ENCODE measurements around the gene IPO5. TPM values are rescaled to one million over a fixed set of nuclear protein-coding genes. Genes with fewer than 3 reads are reported as not detected.

Gene IPO5
- 100 to 1,000 TPM in 1 of 4 donors, 10 to 100 TPM in 2, 1 to 10 TPM in 1; 8.7 to 104 (median 30.7) TPM for polyA plus RNA-seq
- long read RNA-seq, donor 1 = 0 reads
- long read RNA-seq, donor 2, partial matches to known transcripts = 0 of 4 reads
- long read RNA-seq, donor 2, other reads (novel, unspliced or antisense) = 0 of 4 reads
- long read RNA-seq, donor 3, partial matches to known transcripts = 32 of 34 reads
- long read RNA-seq, donor 3, other reads (novel, unspliced or antisense) = 0 of 34 reads
- long read RNA-seq, donor 4 = 0 reads
- long read RNA-seq, donor 5 = 0 reads
- long read RNA-seq, donor 6, transcript IPO5-222 (26 exons, 3,419 nt) = major isoform, 6 of 26 reads
- long read RNA-seq, donor 6, partial matches to known transcripts = 19 of 26 reads
- long read RNA-seq, donor 6, other reads (novel, unspliced or antisense) = 0 of 26 reads
- long read RNA-seq, donor 7 = 0 reads
- long read RNA-seq, donor 8, partial matches to known transcripts = 0 of 3 reads
- long read RNA-seq, donor 8, other reads (novel, unspliced or antisense) = 0 of 3 reads
- long read RNA-seq, donor 9, partial matches to known transcripts = 0 of 2 reads
- long read RNA-seq, donor 9, other reads (novel, unspliced or antisense) = 0 of 2 reads
- long read RNA-seq, donor 10, transcript IPO5-222 (26 exons, 3,419 nt) = major isoform, 9 of 29 reads
- long read RNA-seq, donor 10, partial matches to known transcripts = 20 of 29 reads
- long read RNA-seq, donor 10, other reads (novel, unspliced or antisense) = 0 of 29 reads

DNA sequence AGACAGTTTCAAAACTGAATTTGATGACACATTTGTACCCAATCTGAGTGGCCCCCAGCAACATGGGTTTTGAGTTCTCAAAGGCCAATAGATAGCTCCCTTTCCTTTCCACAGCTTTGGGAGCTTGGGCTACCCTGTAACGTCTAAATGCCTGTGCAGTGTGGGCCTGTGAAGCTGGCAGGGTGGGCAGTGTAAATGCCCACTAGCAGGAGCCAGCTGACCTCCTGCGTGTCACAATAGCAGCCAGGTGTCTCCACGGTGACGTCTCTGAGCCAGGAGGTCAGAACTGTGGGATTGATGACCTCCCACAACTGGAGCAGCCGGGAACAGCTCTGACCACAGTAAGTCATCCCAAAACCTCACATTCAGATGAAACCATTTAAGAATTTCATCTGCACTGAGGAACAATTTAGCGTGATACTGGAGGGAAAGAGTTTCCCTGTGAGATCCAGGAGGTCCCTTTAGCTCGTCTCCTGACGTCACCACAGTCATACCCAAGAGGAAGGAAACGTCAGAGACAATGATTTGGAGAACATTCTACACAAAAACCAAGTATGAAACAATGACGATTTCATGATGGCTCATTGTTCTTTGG, at the start of gene IPO5:
IPO5 (plus strand) TSS at position 300 of the 595 bp plus-strand sequence. CDS start 23,022 bp downstream, outside the sequence.
- FAIRE-seq = no peak
- no peaks in the 10 kb centered on the region for H3K36me3 ChIP-seq (ENCODE audit: control insufficient read depth in 3 of 3, insufficient read depth in 2 of 3, low read depth in 1 of 3, low read length in 3 of 3)
- WGBS, 3 donors = 78 to 83% (median 79%) methylated on average over 10 of the region's 10 CpGs

DNA sequence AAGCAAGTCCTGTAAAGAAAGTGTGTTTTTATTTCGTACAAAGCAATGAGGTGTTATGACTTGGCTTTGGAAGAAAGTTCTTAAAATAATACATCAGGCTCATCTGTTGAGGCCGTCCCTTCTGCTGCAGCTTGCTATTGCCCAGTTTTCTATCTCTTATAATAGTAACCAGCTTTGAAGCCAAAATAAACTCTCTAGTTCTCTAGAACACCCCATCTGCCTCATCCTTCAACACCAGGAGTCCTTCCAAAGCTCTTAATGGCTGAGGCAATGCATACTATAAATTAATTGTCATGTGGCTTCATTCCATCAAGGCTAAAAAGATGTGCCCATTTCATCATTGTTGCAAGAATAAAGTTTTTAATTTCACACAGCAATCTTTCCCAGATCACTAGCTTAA, 49.4 kb upstream of the IPO5 start:
- H3K9me3 ChIP-seq (ENCODE audit: control insufficient read depth in 2 of 2, insufficient read depth in 1 of 2, low read depth in 1 of 2, low read length in 1 of 2) = no peaks in the 10 kb centered on the region
- no peaks in the 10 kb centered on the region for H3K27me3 ChIP-seq (ENCODE audit: control insufficient read depth in 3 of 3, insufficient read depth in 3 of 3, low read length in 3 of 3)
- DNase-seq (no peak), FAIRE-seq (no peak)
- H3K4me1 ChIP-seq (ENCODE audit: control insufficient read depth in 3 of 3, insufficient read depth in 2 of 3, low read depth in 1 of 3, low read length in 2 of 3) = no peaks in the 10 kb centered on the region
- no peak overlapping the region for H3K27ac ChIP-seq (ENCODE audit: low read depth in 1 of 3, low read length in 2 of 3)
- no peaks in the 10 kb centered on the region for H3K36me3 ChIP-seq (ENCODE audit: control insufficient read depth in 3 of 3, insufficient read depth in 2 of 3, low read depth in 1 of 3, low read length in 3 of 3)
- WGBS, 3 donors = 66 to 85% (median 79%) methylated on average over 2 of the region's 2 CpGs
- H3K4me3 ChIP-seq (ENCODE audit: low read depth in 1 of 3, low read length in 3 of 3) = no peak overlapping the region

More for the DNA sequence above, at the start of gene IPO5:
- DNase-seq = no peak
- H3K27ac ChIP-seq (ENCODE audit: low read depth in 1 of 3, low read length in 2 of 3) = no peak within 1 kb of the TSS
- H3K4me3 ChIP-seq (ENCODE audit: low read depth in 1 of 3, low read length in 3 of 3) = no peak within 1 kb of the TSS
- H3K9me3 ChIP-seq (ENCODE audit: control insufficient read depth in 2 of 2, insufficient read depth in 1 of 2, low read depth in 1 of 2, low read length in 1 of 2) = no peaks in the 10 kb centered on the region
- no peaks in the 10 kb centered on the region for H3K27me3 ChIP-seq (ENCODE audit: control insufficient read depth in 3 of 3, insufficient read depth in 3 of 3, low read length in 3 of 3)
- no peaks in the 10 kb centered on the region for H3K4me1 ChIP-seq (ENCODE audit: control insufficient read depth in 3 of 3, insufficient read depth in 2 of 3, low read depth in 1 of 3, low read length in 2 of 3)

GRCh38 chr13:97905517-97905916, 48.0 kb upstream of the IPO5 start:
- no peaks in the 10 kb centered on the region for H3K27me3 ChIP-seq (ENCODE audit: control insufficient read depth in 3 of 3, insufficient read depth in 3 of 3, low read length in 3 of 3)
- no peak for FAIRE-seq
- 71 to 96% (median 80%) methylated on average over 1 of the region's 1 CpG for WGBS, 3 donors
- no peaks in the 10 kb centered on the region for H3K4me1 ChIP-seq (ENCODE audit: control insufficient read depth in 3 of 3, insufficient read depth in 2 of 3, low read depth in 1 of 3, low read length in 2 of 3)
- H3K36me3 ChIP-seq (ENCODE audit: control insufficient read depth in 3 of 3, insufficient read depth in 2 of 3, low read depth in 1 of 3, low read length in 3 of 3) = no peaks in the 10 kb centered on the region
- no peaks in the 10 kb centered on the region for H3K9me3 ChIP-seq (ENCODE audit: control insufficient read depth in 2 of 2, insufficient read depth in 1 of 2, low read depth in 1 of 2, low read length in 1 of 2)
- DNase-seq = no peak
- H3K4me3 ChIP-seq (ENCODE audit: low read depth in 1 of 3, low read length in 3 of 3) = no peak overlapping the region
- H3K27ac ChIP-seq (ENCODE audit: low read depth in 1 of 3, low read length in 2 of 3) = no peak overlapping the region

- no peak for FAIRE-seq
- H3K4me1 ChIP-seq (ENCODE audit: control insufficient read depth in 3 of 3, insufficient read depth in 2 of 3, low read depth in 1 of 3, low read length in 2 of 3) = no peaks in the 10 kb centered on the region
- H3K36me3 ChIP-seq (ENCODE audit: control insufficient read depth in 3 of 3, insufficient read depth in 2 of 3, low read depth in 1 of 3, low read length in 3 of 3) = no peaks in the 10 kb centered on the region
- H3K27me3 ChIP-seq (ENCODE audit: control insufficient read depth in 3 of 3, insufficient read depth in 3 of 3, low read length in 3 of 3) = no peaks in the 10 kb centered on the region
- WGBS, 3 donors = 49 to 57% (median 54%) methylated on average over 7 of the region's 7 CpGs
- DNase-seq = peak; percentile 5 to 15
- no peak overlapping the region for H3K4me3 ChIP-seq (ENCODE audit: low read depth in 1 of 3, low read length in 3 of 3)
- no peaks in the 10 kb centered on the region for H3K9me3 ChIP-seq (ENCODE audit: control insufficient read depth in 2 of 2, insufficient read depth in 1 of 2, low read depth in 1 of 2, low read length in 1 of 2)
- H3K27ac ChIP-seq (ENCODE audit: low read depth in 1 of 3, low read length in 2 of 3) = no peak overlapping the region
Observed at GRCh38 chr13:97911311-97912138, 42.0 kb upstream of the IPO5 start.

DNA sequence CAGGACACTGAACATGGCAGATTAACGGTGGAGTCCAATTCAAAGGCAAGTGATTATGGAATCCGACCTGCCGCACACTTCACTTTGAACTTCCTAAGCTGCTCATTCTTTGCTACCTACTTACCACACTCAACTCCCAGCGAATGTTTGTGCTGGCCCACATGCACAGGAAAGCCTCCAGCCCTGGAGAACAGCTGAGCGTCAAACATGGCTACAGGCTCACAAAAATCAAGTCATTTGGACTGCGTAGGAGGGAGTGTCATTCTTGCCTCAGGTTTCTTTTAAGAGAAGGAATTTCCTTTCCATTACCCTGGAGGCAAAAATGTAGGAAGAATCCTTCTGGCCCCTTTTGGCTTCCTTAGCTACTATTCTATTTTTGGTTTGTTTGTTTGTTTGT, 41.3 kb upstream of the IPO5 start:
- 87 to 94% (median 87%) methylated on average over 6 of the region's 6 CpGs for WGBS, 3 donors
- no peak overlapping the region for H3K27ac ChIP-seq (ENCODE audit: low read depth in 1 of 3, low read length in 2 of 3)
- H3K36me3 ChIP-seq (ENCODE audit: control insufficient read depth in 3 of 3, insufficient read depth in 2 of 3, low read depth in 1 of 3, low read length in 3 of 3) = no peaks in the 10 kb centered on the region
- H3K9me3 ChIP-seq (ENCODE audit: control insufficient read depth in 2 of 2, insufficient read depth in 1 of 2, low read depth in 1 of 2, low read length in 1 of 2) = no peaks in the 10 kb centered on the region
- no peaks in the 10 kb centered on the region for H3K4me1 ChIP-seq (ENCODE audit: control insufficient read depth in 3 of 3, insufficient read depth in 2 of 3, low read depth in 1 of 3, low read length in 2 of 3)
- no peak overlapping the region for H3K4me3 ChIP-seq (ENCODE audit: low read depth in 1 of 3, low read length in 3 of 3)
- DNase-seq = no peak
- FAIRE-seq = no peak
- H3K27me3 ChIP-seq (ENCODE audit: control insufficient read depth in 3 of 3, insufficient read depth in 3 of 3, low read length in 3 of 3) = no peaks in the 10 kb centered on the region

DNA sequence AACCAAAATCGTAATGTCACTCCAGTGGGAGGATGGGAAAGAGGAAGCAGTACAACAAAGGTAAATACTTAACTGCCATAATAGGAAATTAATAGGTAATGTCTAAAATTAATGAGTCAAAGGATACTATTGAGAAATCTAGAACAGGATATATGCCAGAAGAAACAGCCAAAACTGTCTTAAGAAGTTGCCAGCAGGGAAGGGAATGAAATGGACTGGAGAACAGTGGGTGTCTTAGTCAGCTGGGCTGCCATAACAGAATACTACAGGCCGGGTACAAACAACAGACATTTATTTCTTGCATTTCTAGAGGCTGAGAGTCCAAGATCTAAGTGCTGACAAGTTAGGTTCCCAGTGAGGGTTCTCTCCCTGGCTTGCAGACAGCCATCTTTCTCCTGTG, 40.3 kb upstream of the IPO5 start:
- no peak for DNase-seq
- 75 to 89% (median 87%) methylated on average over 2 of the region's 2 CpGs for WGBS, 3 donors
- Histone ChIP-seq H3K36me3 (ENCODE audit: control insufficient read depth in 3 of 3, insufficient read depth in 2 of 3, low read depth in 1 of 3, low read length in 3 of 3) (no peaks in the 10 kb centered on the region), H3K9me3 (ENCODE audit: control insufficient read depth in 2 of 2, insufficient read depth in 1 of 2, low read depth in 1 of 2, low read length in 1 of 2) (no peaks in the 10 kb centered on the region), H3K27me3 (ENCODE audit: control insufficient read depth in 3 of 3, insufficient read depth in 3 of 3, low read length in 3 of 3) (no peaks in the 10 kb centered on the region), H3K27ac (ENCODE audit: low read depth in 1 of 3, low read length in 2 of 3) (no peak overlapping the region), H3K4me3 (ENCODE audit: low read depth in 1 of 3, low read length in 3 of 3) (no peak overlapping the region), H3K4me1 (ENCODE audit: control insufficient read depth in 3 of 3, insufficient read depth in 2 of 3, low read depth in 1 of 3, low read length in 2 of 3) (no peaks in the 10 kb centered on the region)
- no peak for FAIRE-seq

- WGBS, 3 donors = 79 to 82% (median 79%) methylated on average over 1 of the region's 1 CpG
- no peaks in the 10 kb centered on the region for H3K36me3 ChIP-seq (ENCODE audit: control insufficient read depth in 3 of 3, insufficient read depth in 2 of 3, low read depth in 1 of 3, low read length in 3 of 3)
- no peak overlapping the region for H3K27ac ChIP-seq (ENCODE audit: low read depth in 1 of 3, low read length in 2 of 3)
- H3K27me3 ChIP-seq (ENCODE audit: control insufficient read depth in 3 of 3, insufficient read depth in 3 of 3, low read length in 3 of 3) = no peaks in the 10 kb centered on the region
- no peaks in the 10 kb centered on the region for H3K9me3 ChIP-seq (ENCODE audit: control insufficient read depth in 2 of 2, insufficient read depth in 1 of 2, low read depth in 1 of 2, low read length in 1 of 2)
- FAIRE-seq (no peak), DNase-seq (no peak)
- no peak overlapping the region for H3K4me3 ChIP-seq (ENCODE audit: low read depth in 1 of 3, low read length in 3 of 3)
- H3K4me1 ChIP-seq (ENCODE audit: control insufficient read depth in 3 of 3, insufficient read depth in 2 of 3, low read depth in 1 of 3, low read length in 2 of 3) = no peaks in the 10 kb centered on the region
Observed at GRCh38 chr13:97914540-97914939, 38.9 kb upstream of the IPO5 start.

Data from small intestine (tissue), 16 donors.